Spleen (tissue), 7 donors: ENCODE data around the gene TBC1D32.

Source experiments
- CTCF ChIP-seq, 11 experiments: fragments of 200-600 bp in 7 of 11; fragments of 450-650 bp in 4 of 11; sonication (generic) in 4 of 11; IDR thresholded peaks in 8 of 11; conservative IDR thresholded peaks in 3 of 11; 1 replicate in 7 of 11; 2 replicates in 4 of 11; pipeline versions ENCODE4 v1.4.0 to v1.8.0; 2016 to 2021; ENCODE audit warnings: antibody characterized with exemption in 11 of 11, inconsistent platforms in 4 of 11, mild to moderate bottlenecking in 1 of 11
- POLR2A ChIP-seq, 3 donors: fragments of 450-650 bp; IDR thresholded peaks; one replicate each; pipeline ENCODE4 v1.5.1; 2017; ENCODE audit warnings: antibody characterized with exemption in 3 of 3, mild to moderate bottlenecking in 1 of 3
- donor health status: DM: no; HTN: no; CAD: no; lungs with moderate emphysema.
- donor health status: DM: no; HTN: no; CAD: no.
- donor health status: DM: no; HTN: no; CAD: no.

GRCh38 chr6:121376411-121376810 lies 42.1 kb upstream of the TBC1D32 start:
- TF ChIP-seq CTCF (IDR thresholded peaks at IDR 0.05 in 8 of 11, conservative IDR thresholded peaks at IDR 0.05 in 3 of 11) = no peak
- no peak for TF ChIP-seq POLR2A (IDR thresholded peaks at IDR 0.05)
